Inferior parietal cortex (tissue), 1 donor: ENCODE results near the gene DIP2C.
"Not testable (repeated sequence)": the region's sequence is repeated elsewhere in the genome, so short reads cannot be mapped to it uniquely, and the experiment has no call there.

Experiments
- DNase-seq: peaks from one replicate; pipeline ENCODE4 v3.0.0-alpha.2; 2016; ENCODE audit errors: extremely low spot score

The DIP2C gene

GRCh38 chr10:535952-536351 lies 153.5 kb downstream of the DIP2C start:
- DNase-seq, result no peak

GRCh38 chr10:535051-535450 lies 154.4 kb downstream of the DIP2C start:
- DNase-seq, result no peak

DNA sequence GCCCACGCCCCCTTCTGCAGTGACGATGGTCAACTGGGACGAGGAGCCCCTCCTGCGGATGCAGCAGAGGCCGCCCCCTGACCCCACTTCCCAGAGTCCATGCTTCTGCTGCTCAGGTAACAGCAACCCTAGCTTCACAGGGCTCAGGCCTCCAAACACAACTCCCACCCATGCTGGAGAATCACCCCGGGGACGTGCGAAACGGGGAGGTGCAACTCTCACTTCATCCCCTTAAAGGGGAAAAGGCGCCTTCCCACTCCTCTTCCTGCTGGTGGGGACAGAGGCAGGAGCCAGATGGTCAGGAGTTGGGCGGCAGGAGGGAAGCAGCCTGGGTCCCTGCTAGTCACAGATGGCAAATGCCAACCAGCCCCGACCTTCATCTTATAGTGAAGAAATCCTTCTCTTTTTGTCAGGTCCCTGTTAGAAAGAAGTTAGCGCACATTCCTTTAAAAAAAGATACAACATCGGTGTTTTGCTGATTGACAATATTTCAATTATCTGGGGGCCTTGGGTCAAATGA lies 155.4 kb downstream of the DIP2C start:
- no peak for DNase-seq

GRCh38 chr10:533611-534010 lies 155.9 kb downstream of the DIP2C start:
- no peak for DNase-seq

GRCh38 chr10:533186-533585 lies 156.3 kb downstream of the DIP2C start:
- DNase-seq, result no peak

DNA sequence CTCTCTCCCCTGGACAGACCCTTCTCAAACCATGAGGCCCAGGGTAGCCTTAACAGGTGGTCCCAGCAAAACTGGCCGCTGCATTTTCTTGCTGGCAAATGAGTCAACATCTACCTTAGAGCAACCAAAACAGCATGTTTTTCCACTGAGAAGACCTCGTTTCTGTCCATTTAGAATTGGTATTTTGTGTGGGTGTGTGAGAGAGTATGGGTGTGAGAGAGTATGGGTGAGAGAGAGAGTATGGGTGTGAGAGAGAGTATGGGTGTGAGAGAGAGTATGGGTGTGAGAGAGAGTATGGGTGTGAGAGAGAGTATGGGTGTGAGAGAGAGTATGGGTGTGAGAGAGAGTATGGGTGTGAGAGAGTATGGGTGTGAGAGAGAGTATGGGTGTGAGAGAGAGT lies 157.1 kb downstream of the DIP2C start:
- DNase-seq, result not testable (repeated sequence)

DNA sequence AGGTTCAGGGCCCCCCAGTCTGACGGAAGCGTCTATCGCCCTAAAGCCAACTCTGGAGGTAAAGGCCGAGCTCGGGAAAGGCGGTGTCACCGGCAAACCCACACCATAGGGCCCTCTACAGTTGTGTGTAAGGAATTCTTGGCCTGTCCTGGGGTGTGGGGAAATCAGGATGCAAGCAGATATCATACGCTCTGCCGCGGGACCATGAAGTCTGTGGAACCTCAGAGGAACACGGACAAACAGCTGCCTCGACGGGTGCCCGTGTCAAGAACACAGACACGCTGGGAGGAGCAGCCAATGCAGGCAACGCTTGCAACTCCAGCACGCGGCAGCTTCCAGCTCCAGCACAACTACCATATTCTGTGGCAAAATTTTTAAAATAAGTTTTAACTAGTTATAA lies 157.9 kb downstream of the DIP2C start:
- no peak for DNase-seq

- DNase-seq, result no peak
Observed at GRCh38 chr10:530717-531116, 158.8 kb downstream of the DIP2C start.

DNA sequence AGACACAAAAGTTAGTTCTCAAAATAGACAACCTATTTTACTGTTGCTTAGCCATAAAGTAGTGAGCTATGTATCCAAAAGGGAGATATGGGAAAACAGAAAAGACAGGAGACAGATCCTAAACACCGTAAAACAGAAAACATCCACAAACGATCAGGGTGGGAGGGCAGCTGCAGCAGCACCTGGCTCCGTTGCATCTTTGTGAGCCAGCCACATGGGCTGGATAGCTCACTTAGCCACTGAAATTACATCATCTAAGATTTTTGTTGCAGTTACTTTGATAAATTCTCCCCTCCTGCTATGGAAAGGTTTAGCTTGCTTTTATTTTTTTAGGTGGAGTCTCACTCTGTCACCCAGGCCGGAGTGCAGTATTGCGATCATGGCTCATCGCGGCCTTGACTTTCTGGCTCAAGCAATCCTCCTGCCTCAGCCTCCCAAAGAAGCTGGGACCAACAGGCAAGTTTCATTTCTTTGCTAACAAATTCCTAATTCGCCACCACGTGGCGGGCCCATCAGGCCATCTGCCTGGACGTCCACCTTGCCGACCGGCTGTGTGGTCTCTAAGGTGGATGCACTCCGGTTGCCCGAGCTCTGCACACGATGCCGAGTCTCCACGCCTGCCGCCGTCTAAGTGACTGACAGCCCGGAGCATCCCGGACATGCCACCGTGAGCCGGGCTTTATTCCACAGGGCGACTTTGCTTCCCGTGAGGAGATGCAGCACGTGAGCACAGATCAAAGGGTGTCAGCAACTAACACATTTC lies 159.8 kb downstream of the DIP2C start:
- DNase-seq, result no peak

DNA sequence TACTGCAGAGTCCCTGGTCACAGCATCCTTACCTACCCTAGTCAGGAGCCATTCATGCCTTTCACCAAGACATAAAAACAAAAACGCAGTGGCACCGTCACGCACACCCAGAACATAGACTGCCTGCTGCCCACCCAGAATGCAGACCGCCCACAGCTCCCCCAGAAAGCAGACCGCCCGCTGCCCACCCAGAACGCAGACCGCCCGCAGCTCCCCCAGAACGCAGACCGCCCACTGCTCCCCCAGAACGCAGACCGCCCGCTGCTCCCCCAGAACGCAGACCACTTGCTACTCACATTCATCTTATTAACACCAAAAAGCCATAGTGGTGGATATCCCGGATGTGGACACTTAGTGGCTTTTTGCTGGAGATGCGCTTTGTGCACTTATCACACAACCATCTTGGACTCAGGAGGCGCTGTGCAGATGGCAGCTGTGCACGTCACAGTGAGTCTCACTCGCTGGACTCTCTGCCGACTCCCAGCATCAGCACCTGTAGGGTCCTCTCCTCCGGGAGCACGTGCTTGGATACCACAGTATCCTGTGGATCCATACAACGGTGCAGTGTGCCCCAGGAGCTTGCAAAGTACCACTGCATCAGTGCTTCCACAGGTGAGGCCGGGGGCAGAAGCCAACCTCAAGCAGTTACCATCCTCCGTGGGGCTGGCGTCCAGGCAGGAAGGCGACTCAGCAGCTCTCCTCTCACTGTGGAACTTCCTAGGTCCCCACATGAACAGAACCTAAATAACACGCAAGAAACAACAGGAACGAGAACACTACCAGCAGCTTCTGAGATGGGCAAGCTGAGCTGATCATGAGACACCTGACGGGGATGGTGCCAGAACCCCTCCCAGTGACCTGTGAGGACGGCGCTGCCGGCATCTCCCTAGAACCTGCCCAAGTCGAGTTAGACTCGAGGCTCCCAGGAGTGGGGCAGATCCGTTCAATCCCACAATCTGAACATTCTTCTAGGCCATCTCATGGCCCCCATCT lies 161.0 kb downstream of the DIP2C start:
- DNase-seq, result no peak

DNA sequence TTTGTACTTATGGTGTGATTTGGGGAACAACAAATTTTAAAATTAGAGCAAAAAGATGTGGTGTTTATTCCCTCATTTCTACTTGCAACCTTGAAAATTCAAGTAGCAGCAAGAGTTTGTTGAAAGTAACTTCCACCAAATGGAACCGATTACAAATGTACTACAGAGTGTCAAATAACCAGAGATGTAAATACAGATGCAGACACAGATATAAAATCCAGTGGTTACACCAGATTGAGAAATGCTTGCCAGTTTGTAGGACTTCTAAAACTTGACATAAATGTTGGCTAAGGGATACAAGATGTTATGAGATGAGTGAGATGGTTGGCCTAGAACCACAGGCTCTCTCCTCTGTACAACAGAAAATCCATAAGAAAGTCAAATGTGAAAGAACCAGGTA lies 162.1 kb downstream of the DIP2C start:
- no peak for DNase-seq

GRCh38 chr10:526651-527312 lies 162.7 kb downstream of the DIP2C start:
- no peak for DNase-seq

DNA sequence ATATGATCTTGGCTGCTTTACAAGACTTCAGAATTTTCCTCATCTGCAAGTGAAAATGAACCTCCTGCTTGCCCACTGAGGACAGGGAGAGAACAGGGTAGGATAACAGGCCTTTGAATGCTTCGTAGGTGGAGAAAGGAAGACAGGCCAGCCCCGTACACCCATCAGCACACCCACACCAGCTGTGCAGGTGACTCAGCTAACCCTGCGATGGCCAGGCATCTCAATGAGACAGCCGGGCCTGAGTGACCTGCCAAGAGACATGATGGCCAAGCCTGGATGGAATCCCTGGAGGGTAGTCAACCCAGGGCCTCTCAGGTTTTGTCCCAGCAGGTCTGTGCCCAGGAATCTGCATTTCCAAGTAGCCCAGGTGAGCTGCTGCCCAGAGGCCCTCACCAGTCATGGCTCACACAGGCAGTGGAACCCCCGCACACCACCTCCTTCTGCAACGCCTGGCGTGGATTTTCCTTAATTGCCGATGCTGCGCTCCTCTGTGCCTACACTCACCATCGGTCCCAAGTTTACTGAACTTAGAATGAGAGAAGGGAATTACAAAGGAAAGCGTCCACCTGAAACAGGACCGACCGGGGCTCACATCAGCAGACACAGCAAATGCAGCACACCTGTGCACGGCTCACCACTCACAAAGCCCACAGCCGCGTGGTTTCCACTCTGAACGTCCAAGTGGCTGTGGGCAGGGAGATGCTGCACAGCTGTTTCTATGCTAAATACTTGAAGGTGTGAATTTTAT lies 163.7 kb downstream of the DIP2C start:
- no peak for DNase-seq

DNA sequence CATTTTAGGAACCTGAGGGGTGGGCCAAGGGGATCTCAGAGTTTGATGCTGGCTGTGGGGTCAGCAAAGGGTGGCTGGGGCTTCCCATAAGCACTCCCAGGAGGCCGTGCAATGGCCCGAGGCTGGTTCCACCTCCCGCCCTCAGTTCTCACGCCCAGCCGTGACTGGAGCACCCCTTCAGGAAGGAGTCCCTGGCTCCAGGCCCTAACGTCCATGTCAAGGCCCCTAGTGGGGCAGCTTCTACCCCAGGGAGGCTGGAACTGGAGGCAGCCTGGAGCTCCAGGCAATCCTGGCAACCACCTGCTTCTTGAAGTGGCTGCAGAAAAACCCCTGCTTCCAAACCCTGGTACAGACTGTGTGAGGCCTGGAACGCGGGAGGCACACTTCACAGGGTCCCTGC lies 165.5 kb downstream of the DIP2C start:
- DNase-seq, result no peak

GRCh38 chr10:522350-522749 lies 167.1 kb downstream of the DIP2C start:
- DNase-seq, result no peak

DNA sequence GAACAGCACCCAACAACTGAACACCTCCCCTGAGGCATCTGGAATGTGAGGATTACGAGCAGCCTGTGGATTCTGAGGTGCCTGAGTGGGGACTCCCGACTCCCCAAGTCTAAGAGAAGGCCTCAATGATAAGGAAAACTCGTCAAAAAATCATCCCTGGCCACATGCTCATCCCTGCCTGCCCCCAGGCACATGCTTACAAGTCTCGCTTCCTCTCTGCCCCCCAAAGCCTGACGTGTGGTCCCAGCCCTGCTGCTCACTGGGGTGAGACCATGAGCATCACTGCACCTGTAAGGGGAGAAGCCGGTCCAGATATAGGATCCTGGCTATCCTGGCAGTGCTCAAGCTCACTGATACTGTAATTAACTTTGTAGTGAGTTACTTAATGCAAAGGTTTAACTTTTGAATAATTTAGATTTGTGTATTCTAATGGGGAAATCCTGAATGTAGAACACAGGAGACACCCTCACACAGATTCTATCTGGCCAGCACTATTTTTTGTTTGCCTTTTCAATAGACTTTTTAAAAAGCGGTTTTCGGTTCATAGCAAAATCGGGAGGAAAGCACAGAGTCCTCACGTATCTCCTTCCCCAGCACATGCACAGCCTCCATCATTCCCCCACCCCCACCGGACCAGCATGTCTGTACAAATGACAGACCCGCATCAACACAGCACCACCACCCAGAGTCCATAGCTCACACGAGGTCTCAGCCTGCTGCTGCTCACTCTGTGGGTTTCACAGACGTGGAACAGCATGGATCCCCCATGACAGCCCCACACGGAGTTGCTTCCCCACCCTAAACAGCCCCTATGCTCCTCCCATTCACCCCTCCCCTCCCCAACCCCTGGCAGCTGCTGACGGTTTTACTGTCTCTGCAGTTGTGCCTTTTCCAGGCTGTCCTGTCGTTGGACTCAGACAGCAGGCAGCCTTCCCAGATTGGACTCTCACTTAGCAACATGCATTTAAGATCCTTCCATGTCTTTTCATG lies 167.9 kb downstream of the DIP2C start:
- DNase-seq, result no peak

GRCh38 chr10:520402-520787 lies 169.1 kb downstream of the DIP2C start:
- DNase-seq, result no peak

DNA sequence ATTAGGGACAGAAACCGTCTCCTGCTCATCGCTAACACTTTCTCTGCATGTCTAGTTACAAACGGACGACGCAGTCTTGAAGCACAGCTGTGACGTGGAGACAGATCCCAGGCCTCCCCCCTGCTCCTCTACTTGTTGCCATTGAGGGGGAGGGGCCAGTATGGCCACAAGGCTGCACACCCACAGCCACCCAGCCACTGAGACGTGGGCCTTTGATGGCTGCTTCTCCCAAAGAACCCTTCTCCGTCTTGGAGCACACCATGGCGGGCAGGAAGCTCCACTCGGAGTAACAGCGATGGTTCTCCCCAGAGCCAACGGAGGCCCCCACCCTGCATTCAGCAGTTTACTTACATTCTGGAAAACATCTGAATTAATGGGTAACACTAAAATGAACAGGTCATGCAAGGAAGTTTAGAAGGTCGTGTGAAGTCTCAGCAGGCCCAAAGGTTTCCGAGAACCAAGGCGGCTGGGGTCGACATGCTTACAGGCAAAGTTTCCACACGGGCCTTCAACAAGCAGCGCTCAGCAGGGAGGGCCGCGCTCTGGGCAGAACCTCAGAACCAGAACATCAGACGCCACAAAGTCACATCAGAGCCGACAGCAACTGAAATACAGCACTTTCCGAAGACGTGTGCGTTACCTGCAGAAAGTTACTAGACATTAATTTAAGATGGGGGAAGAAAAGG lies 169.6 kb downstream of the DIP2C start:
- no peak for DNase-seq

DNA sequence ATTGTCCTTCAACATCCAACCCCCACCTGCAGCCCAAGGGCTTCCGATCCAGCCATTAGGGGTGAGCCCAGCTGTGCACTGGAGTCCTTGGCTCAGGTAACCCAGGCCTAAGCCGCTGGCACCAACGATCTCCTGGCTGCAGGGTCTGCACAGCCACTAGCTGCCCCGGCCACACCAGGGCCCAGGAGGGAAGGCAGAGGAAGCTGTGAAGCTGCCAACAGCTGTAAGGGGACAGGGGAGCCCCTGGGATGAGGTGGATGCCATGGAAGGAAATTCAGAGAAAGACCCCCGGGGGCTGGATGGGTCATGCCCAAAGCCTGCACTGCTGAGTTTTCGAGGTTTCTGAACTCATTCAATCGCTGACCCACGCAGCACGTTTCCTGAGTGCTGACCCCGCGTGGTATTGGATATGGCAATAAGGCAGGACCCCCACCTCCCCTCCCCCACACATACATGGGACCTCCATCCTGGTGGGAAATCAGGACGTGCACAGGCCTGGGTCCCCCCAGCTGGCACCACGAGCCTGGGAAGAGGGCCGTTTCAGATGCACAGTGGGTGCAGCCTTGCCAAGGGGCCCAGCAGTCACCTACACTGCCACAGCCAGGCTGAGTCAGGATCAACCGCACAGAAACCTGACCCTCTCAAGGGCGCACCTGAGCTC lies 170.3 kb downstream of the DIP2C start:
- DNase-seq, result no peak
